ENCODE data around the gene XRCC2. TPM values are rescaled to one million over a fixed set of nuclear protein-coding genes. Genes with fewer than 3 reads are reported as not detected.

The XRCC2 gene
- total and polyA plus RNA-seq, 2 of the 4 experiments (the other 2 are of a cell fraction) = 2.2 to 3.6 TPM

DNA sequence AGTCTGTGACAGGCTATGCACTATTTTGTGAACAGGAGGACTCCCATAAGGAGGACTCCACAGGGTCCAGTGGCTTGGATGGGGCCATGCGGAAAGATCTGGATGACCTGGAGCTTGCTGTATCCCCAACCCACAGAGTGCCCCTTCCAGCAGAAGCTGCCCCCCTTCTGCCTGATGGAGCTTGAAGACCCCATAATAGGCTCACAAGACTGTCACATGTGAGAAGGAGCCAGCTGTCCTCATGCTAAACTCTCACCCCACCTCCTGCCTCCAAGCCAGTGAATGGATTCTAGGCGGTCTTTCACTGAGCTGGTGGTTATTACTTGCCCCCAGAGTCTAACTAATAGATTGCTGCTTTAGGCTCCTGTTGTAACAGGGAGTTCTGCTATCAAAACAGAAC, 79.1 kb downstream of the XRCC2 start:
- Histone ChIP-seq H3K56ac (ENCODE audit: extremely low read depth, insufficient read depth, low read length) (no peak overlapping the region), H4K5ac (ENCODE audit: low read depth, low read length) (no peak overlapping the region), H3K9me1 (ENCODE audit: insufficient read depth, low read length) (no peaks in the 10 kb centered on the region), H3K36me3 (ENCODE audit: control insufficient read depth, insufficient read depth, low read length) (no peaks in the 10 kb centered on the region), H3K4me3 (ENCODE audit: insufficient read depth, low read depth, low read length) (no peak overlapping the region), H2BK15ac (ENCODE audit: low read depth, low read length) (no peak overlapping the region), H2BK120ac (ENCODE audit: low read depth, low read length) (no peak overlapping the region), H3K18ac (ENCODE audit: low read depth, low read length) (no peak overlapping the region), H3K14ac (replicated peaks; ENCODE audit: low read depth, low read length) (no peak overlapping the region), H3K4me1 (ENCODE audit: control insufficient read depth, insufficient read depth, low read length) (no peaks in the 10 kb centered on the region), H3K9me3 (ENCODE audit: control insufficient read depth, insufficient read depth, low read length) (no peaks in the 10 kb centered on the region), H2AFZ (replicated peaks; ENCODE audit: low read length, poor library complexity) (no peak overlapping the region), H3K4ac (ENCODE audit: low read depth, low read length) (no peak overlapping the region), H3K79me1 (ENCODE audit: low read depth in 1 of 2, low read length in 2 of 2) (no peaks in the 10 kb centered on the region), H3K23ac (ENCODE audit: low read depth, low read length) (no peak overlapping the region), H2AK9ac (replicated peaks; ENCODE audit: low read depth, low read length, poor library complexity) (no peak overlapping the region), H3K27ac (ENCODE audit: insufficient read depth, low read length) (no peak overlapping the region), H2AK5ac (ENCODE audit: low read depth, low read length) (no peak overlapping the region), H3K9ac (ENCODE audit: low read depth, low read length) (no peak overlapping the region), H4K20me1 (ENCODE audit: insufficient read depth, low read length) (no peaks in the 10 kb centered on the region), H3K27me3 (ENCODE audit: control insufficient read depth, insufficient read depth, low read length) (no peaks in the 10 kb centered on the region), H2BK5ac (ENCODE audit: low read depth, low read length, poor library complexity, severe bottlenecking) (no peak overlapping the region), H4K8ac (ENCODE audit: low read depth in 2 of 2, low read length in 2 of 2) (no peak overlapping the region), H4K91ac (ENCODE audit: insufficient read depth, low read depth, low read length) (no peak overlapping the region), H2BK20ac (ENCODE audit: low read depth, low read length) (no peak overlapping the region), H3K4me2 (ENCODE audit: low read depth, low read length) (no peak overlapping the region)
- intact Hi-C loops (cut with micrococcal nuclease) (no loop called here), dilution Hi-C loops (cut with HindIII; ENCODE audit: low sequenced_read_pairs, unreplicated experiment) (no loop called here), in situ Hi-C loops (cut with MboI; ENCODE audit: low sequenced_read_pairs) (no loop called here)
- WGBS, 2 experiments (ENCODE audit: extremely low coverage in 2 of 2, insufficient read length in 1 of 2) = no CpG with 5 or more reads among the region's 2 CpGs
- ChIA-PET POLR2A (ENCODE audit: unreplicated experiment) (no interaction called here), CTCF (interaction anchor here (0.7 kb wide), 1 partner anchor 46 kb away, joined by 8 read pairs; no protein-coding TSS in a partner anchor)
- no TSS peak for BruUV-seq (replicated peaks)
- TF ChIP-seq MAZ (IDR thresholded peaks at IDR 0.05; ENCODE audit: borderline replicate concordance, low read depth, low read length) (no peak), CHD1 (IDR thresholded peaks at IDR 0.05; ENCODE audit: low read depth, low read length) (no peak), FOS (IDR thresholded peaks at IDR 0.05; ENCODE audit: low read depth, low read length) (no peak), CEBPB (IDR thresholded peaks at IDR 0.05; ENCODE audit: low read depth, low read length) (no peak), RCOR1 (IDR thresholded peaks at IDR 0.05; ENCODE audit: insufficient replicate concordance, low read length) (no peak), BHLHE40 (IDR thresholded peaks at IDR 0.05; ENCODE audit: low read depth, low read length) (no peak), NFE2L2 (IDR thresholded peaks at IDR 0.05; ENCODE audit: low read depth, low read length) (no peak), MAFK (IDR thresholded peaks at IDR 0.05; ENCODE audit: low read depth, low read length) (no peak), SMC3 (IDR thresholded peaks at IDR 0.05; ENCODE audit: low read depth, low read length) (no peak), RFX5 (IDR thresholded peaks at IDR 0.05; ENCODE audit: low read depth, low read length) (no peak), RAD21 (IDR thresholded peaks at IDR 0.05; ENCODE audit: low read length) (no peak), POLR2A (IDR thresholded peaks at IDR 0.05; ENCODE audit: low read depth, low read length) (no peak)
- TF ChIP-seq, protein P1, sequence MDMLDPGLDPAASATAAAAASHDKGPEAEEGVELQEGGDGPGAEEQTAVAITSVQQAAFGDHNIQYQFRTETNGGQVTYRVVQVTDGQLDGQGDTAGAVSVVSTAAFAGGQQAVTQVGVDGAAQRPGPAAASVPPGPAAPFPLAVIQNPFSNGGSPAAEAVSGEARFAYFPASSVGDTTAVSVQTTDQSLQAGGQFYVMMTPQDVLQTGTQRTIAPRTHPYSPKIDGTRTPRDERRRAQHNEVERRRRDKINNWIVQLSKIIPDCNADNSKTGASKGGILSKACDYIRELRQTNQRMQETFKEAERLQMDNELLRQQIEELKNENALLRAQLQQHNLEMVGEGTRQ (IDR thresholded peaks at IDR 0.05; ENCODE audit: low read depth, low read length) = no peak
- DNase-seq (no peak), ATAC-seq (ENCODE audit: low read depth) (no peak)

Data from IMR-90 (cell line).